Urinary bladder (tissue), 4 donors: ENCODE measurements around the gene SLC9B1. TPM values are rescaled to one million over a fixed set of nuclear protein-coding genes. Genes with fewer than 3 reads are reported as not detected.
A peak's percentile ranks its signal among the peaks of the same experiment; 100 is the strongest.

Source experiments
- DNase-seq: peaks from one replicate; pipeline ENCODE4 v3.0.0-alpha.2; 2015; ENCODE audit errors: extremely low spot score
- H3K27ac ChIP-seq: one replicate; pipeline ENCODE4 v1.5.1; 2013; ENCODE audit warnings: low read depth, mild to moderate bottlenecking, moderate library complexity
- H3K36me3 ChIP-seq: one replicate; pipeline ENCODE4 v1.6.1; 2013; ENCODE audit warnings: mild to moderate bottlenecking, moderate library complexity; ENCODE audit not compliant: insufficient read depth
- H3K4me1 ChIP-seq: one replicate; pipeline ENCODE4 v1.6.1; 2013; ENCODE audit warnings: mild to moderate bottlenecking, moderate library complexity; ENCODE audit not compliant: insufficient read depth
- H3K4me3 ChIP-seq: one replicate; pipeline ENCODE4 v1.5.1; 2013; ENCODE audit warnings: low read depth, low read length
- WGBS: extraction: QIAGEN DNeasy Blood & Tissue Kit; methylation state at CpG from one replicate; pipeline ENCODE4 v1.1.7; 2013; 5-methylcytosine and 5-hydroxymethylcytosine counted together
- polyA plus RNA-seq: library from polyadenylated mRNA; stranded (reverse); fragments of 200-250 nt; gene quantifications from one replicate; pipeline ENCODE4 v1.2.3, GENCODE V29; 2013
- total RNA-seq: library from RNA; depleted of rRNA; stranded (reverse); fragments of >200 nt; gene quantifications from one replicate; pipeline ENCODE4 v1.2.3, GENCODE V29; 2014
- donor health status: healthy with polysubstance abuse.
- donor health status: healthy.

SLC9B1 gene, protein sequence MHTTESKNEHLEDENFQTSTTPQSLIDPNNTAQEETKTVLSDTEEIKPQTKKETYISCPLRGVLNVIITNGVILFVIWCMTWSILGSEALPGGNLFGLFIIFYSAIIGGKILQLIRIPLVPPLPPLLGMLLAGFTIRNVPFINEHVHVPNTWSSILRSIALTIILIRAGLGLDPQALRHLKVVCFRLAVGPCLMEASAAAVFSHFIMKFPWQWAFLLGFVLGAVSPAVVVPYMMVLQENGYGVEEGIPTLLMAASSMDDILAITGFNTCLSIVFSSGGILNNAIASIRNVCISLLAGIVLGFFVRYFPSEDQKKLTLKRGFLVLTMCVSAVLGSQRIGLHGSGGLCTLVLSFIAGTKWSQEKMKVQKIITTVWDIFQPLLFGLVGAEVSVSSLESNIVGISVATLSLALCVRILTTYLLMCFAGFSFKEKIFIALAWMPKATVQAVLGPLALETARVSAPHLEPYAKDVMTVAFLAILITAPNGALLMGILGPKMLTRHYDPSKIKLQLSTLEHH
- total RNA-seq (5.2 TPM), polyA plus RNA-seq (0.61 TPM)

DNA sequence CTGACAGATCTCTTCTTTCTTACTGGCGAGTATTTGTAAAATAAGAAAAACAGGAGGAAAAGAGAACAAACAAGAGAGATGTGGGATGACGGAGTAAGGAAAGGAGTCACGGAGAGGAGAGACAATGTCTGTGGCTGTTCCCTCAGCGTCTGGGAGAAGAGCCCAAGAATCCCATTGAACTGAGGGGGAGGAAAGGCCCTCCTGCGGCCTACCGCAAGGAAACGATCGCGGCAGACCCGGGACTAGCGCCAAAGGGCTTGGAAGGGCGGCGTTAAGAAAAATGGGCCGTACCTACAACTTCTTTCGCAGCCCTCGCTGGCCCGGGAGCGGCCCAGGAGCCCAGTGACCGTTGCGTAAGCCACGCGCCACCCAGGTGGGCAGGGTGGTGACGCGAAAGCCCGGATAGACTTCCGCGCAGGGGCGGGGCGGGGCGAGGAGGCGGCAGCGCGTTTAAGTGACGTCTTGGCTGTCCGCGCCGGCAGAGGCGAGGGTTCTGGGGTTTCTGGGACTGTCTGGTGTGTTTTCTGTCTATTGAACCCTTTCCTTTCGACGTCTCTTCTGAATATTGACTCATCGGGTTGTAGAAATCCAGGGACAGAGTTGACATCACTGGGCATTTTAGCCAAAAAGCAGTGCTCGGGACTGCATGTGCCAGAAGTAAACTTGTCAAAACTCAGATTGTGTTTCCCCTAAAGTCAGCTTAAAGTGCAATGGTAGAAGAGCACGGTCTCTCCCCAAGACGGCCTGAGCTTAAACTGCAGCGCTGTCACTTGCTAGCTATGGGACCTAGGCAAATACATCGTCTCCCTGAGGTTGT lies at the start of gene SLC9B1:
SLC9B1 (minus strand) TSS at position 398 of the 817 bp plus-strand sequence. CDS start 27,994 bp downstream, outside the sequence.
- peak; percentile 88 for DNase-seq
- 2% methylated on average over 46 of the region's 46 CpGs for WGBS
- no peaks in the 10 kb centered on the region for H3K36me3 ChIP-seq
- peak within 1 kb of the TSS; percentile 89 for H3K27ac ChIP-seq
- peak within 1 kb of the TSS; percentile 40 for H3K4me3 ChIP-seq
- H3K4me1 ChIP-seq = no peaks in the 10 kb centered on the region

DNA sequence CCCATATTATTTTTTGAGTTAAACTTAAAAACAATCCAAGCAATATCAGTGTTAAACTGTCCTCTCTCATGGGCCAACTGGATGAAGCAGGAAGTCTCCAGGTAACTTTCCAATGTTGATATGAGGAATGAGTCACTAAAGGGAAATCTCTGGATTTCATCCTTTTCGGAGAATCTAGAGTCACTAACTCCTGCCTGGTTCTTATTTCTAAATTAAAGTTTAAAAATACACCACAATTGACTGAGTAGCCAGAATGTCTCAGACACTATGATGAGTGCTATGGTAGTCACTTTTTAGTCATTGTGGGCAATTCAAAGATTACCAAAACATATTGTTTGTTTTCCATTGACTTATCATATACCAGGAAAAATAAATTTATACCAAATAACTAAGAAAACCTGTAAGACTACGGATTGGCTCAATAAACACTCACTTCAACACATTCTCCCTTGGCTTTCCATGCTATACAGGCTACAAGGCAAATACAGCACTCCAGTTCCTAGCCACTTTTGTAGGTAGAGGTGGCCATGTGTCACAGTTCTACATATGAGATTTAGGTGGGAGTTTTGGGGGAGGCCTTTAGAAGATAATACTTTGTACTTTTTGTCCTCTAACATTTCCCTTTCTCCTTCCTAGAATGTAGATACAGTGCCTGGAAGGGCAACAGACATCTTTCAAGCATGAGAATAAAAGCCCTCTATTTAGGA lies 48.5 kb upstream of the SLC9B1 start:
- DNase-seq = no peak
- Histone ChIP-seq H3K4me3 (no peak overlapping the region), H3K36me3 (no peaks in the 10 kb centered on the region), H3K4me1 (no peaks in the 10 kb centered on the region), H3K27ac (no peak overlapping the region)
- WGBS = 92% methylated on average over 2 of the region's 2 CpGs

DNA sequence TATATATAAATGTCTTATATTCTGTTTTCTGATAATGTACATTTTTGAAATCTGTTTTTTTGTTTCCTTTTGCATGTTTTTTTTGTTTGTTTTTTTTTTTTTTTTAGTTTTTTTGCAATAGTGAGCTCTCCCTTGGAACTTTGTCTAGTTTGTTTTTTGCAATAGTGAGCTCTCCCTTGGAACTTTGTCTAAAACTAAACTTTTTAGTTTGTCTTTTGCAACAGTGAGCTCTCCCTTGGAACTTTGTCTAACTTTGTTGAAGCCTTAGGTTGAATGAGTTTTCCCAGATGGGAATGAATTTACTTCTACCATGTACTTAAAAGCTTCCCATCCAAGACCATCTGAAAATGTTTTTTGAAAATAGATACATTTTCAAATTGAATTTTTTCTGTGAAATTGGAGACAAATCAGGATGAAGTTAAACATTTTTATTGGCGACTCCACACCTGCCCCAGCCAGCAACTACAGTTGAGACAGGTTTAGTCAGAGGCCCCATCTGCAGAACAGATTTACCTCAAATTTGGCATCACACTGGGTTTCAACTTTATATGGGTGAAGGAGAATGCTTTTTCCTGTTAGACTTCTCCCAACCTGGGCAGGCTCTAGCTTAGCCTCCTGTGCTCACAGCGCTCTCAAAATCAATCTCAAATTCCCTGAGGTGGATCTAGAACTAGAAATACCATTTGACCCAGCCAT lies 41.1 kb upstream of the SLC9B1 start:
- Histone ChIP-seq H3K27ac (no peak overlapping the region), H3K36me3 (no peaks in the 10 kb centered on the region), H3K4me1 (no peaks in the 10 kb centered on the region), H3K4me3 (no peak overlapping the region)
- DNase-seq = no peak
- WGBS = 97% methylated on average over 2 of the region's 2 CpGs

DNA sequence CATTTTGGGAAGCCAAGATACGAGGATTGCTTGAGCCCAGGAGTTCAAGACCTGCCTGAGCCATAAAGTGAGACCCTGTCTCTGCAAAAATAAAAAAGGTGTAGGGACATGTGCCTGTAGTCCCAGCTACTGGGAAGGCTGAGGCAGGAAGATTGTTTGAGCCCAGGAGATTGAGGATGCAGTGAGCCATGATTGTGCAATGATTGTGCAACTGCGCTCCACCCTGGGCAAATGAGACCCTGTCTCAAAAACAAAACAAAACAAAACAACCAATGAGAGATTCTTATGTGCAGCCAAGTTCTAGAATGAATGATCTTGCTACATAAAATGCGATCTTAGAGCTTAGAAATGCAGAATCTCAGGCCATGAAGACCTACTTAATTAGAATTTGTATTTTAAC lies 34.5 kb upstream of the SLC9B1 start:
- no peaks in the 10 kb centered on the region for H3K4me1 ChIP-seq
- H3K36me3 ChIP-seq = no peaks in the 10 kb centered on the region
- H3K4me3 ChIP-seq = no peak overlapping the region
- WGBS = 97% methylated on average over 3 of the region's 3 CpGs
- no peak for DNase-seq
- no peak overlapping the region for H3K27ac ChIP-seq

DNA sequence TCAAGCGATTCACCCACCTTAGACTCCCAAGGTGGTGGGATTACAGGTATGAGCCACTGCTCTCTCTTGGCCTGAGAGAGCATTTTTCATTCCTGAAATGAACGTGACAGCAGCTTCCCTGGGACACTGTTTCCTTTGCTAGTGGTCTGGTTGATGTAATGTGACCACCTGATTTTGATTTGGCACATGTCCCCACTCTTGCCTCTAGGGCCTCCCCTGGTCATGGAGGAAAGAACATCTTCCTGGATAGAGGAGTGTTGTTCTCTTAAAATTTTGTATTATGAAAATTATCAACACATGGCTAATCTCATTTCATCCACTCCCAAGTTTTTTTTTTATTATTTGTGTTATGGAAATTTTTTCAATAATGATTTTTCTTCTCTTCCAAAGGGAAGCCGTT lies 33.3 kb upstream of the SLC9B1 start:
- DNase-seq = no peak
- 88% methylated on average over 3 of the region's 3 CpGs for WGBS
- H3K36me3 ChIP-seq = no peaks in the 10 kb centered on the region
- H3K27ac ChIP-seq = no peak overlapping the region
- no peaks in the 10 kb centered on the region for H3K4me1 ChIP-seq
- no peak overlapping the region for H3K4me3 ChIP-seq

DNA sequence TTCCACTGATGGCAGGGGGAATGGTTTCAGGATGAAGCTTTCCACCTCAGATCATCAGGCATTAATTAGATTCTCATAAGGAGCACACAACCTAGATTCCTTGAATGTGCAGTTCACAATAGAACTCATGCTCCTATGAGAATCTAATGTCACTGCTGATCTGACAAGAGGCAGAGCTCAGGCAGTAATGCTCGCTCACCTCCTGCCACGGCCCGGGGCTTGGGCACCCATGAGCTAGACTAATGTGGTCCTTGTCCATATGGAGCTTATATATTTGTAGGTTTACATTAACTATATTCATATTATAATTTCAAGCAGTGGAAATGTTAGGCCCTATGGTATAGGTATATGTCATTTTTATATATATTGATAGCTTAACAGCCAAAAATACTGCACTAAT lies 32.6 kb upstream of the SLC9B1 start:
- Histone ChIP-seq H3K4me1 (no peaks in the 10 kb centered on the region), H3K36me3 (no peaks in the 10 kb centered on the region), H3K4me3 (no peak overlapping the region), H3K27ac (no peak overlapping the region)
- 94% methylated on average over 3 of the region's 3 CpGs for WGBS
- no peak for DNase-seq

DNA sequence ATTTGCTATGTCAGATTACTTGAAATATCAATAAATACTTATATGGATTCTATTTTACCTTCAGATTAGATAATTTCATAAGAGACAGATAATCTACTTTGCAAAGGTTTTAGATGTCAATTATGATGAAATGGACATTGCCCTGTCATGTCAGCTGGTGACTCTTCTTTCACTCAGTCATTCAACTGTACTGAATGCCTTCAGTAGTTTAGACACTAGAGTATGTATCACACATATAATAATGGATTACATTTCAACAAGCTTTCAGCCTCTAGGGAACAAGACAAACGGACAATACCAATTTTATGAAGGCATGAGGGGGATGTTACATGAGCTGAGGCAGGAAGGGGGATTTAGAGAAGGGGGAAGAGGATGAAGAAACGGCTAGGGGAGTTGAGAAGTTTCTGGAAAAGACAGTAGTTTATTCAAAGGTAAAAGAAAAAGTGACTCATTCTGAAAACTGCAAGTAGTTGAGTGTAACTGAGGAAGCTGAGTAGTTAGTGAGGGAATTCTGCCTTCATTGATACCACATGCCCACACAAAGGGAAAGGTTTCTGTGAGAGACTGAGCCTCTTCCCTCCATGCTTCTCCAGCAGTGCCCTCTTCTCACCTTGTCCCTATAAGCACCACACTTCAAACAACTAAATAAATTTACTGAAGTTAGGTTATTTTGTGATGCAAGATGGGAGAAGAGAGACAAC lies 31.4 kb upstream of the SLC9B1 start:
- no peaks in the 10 kb centered on the region for H3K36me3 ChIP-seq
- no peak overlapping the region for H3K27ac ChIP-seq
- no peak overlapping the region for H3K4me3 ChIP-seq
- H3K4me1 ChIP-seq = no peaks in the 10 kb centered on the region
- 42% methylated on average over 2 of the region's 2 CpGs for WGBS
- no peak for DNase-seq

DNA sequence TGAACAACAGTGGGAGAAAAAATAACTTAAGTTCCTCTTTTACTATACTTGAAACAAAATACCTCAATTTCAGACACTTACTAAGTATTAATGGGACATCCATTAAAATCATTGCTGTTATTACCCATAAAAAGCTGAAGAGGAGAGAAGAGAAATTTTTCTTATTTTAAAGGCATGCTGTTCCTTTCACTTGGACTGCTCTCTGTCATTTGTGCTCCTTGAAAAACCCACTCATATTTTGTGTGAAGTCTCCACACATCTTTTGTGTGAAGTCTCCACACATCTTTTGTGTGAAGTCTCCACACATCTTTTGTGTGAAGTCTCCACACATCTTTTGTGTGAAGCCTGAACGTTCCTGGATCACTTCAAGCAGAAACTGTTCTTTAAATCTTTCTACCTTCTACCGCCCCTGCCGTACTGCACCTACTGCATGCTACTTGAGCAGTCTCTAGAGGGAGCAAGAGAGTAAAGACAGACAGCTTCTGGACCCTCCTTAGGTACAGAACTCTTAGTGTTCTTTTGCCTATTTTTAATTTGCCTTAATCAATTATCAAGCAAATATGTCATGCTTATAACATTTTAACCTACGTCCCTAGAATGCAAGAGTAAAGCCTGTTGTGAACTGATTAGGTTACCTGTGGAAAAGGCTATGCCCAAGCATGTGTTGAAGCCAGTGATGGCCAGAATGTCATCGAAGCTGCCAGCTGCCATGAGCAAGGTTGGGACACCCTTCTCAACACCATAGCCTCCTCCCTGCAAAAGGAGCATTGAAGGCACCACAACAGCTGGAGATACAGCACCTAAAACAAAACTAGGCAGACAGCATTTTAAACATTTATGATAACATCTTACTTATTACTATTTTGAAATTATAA lies 27.1 kb upstream of the SLC9B1 start:
- Histone ChIP-seq H3K36me3 (no peaks in the 10 kb centered on the region), H3K4me3 (no peak overlapping the region), H3K27ac (no peak overlapping the region), H3K4me1 (no peaks in the 10 kb centered on the region)
- no peak for DNase-seq
- 49% methylated on average over 5 of the region's 5 CpGs for WGBS

DNA sequence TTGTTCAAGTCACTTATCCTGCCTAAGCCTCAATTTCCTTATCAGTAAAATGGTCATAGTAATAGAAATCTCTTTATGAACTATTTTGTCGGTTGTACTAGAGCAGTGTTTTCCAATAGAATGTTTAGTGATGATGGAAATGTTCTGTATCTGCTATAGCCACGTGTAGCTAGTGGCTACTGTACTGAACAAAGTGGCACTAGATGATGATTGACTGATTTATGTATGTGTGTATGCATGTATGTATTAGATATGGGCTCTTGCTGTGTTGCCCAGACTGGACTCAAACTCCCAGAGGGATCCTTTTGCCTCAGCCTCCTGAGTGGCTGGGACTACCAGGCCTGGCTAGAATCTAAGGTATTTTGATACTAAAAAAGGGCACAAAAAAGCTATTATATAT lies 24.7 kb upstream of the SLC9B1 start:
- no peaks in the 10 kb centered on the region for H3K36me3 ChIP-seq
- WGBS = 86% methylated on average over 2 of the region's 2 CpGs
- no peak overlapping the region for H3K4me3 ChIP-seq
- no peaks in the 10 kb centered on the region for H3K4me1 ChIP-seq
- no peak overlapping the region for H3K27ac ChIP-seq
- no peak for DNase-seq

DNA sequence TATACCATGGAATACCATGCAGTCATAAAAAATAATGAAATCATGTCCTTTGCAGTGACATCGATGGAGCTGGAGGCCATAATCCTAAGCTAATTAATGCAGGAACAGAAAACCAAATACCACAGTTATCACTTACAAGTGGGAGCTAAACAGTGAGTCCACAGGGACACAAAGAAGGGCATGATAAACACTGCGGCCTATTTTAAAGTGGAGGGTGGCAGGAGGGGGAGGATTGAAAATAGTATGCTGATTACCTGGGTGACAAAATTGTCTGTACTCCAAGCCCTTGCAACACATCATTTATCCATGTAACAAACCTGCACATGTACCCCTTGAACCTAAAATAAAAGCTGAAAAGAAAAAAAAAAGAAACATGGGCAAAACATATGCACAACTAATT lies 16.7 kb upstream of the SLC9B1 start:
- Histone ChIP-seq H3K27ac (no peak overlapping the region), H3K4me3 (no peak overlapping the region), H3K36me3 (no peaks in the 10 kb centered on the region), H3K4me1 (no peaks in the 10 kb centered on the region)
- WGBS = 99% methylated on average over 2 of the region's 2 CpGs
- no peak for DNase-seq

DNA sequence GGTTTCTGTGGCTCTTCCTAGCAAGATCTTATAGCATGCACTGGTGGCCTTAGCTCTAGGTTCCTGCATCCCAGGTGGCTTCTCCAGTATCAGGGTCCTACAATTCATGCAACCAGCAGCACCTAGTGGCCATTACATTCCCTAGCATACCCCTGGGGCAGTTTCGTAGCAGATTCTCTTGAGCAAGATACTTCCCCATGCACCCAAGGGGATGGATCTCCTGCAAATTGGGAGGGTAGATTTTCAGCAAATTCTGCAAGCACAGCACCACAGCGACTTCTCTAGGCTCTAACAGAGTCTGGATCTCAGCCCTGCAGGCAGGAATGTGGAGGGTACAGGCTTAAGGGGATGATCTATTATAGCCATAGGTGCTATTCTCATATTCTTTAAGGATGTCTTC lies 13.1 kb upstream of the SLC9B1 start:
- H3K4me3 ChIP-seq = no peak overlapping the region
- WGBS = 63% methylated on average over 2 of the region's 2 CpGs
- no peaks in the 10 kb centered on the region for H3K4me1 ChIP-seq
- H3K36me3 ChIP-seq = no peaks in the 10 kb centered on the region
- DNase-seq = no peak
- H3K27ac ChIP-seq = no peak overlapping the region

DNA sequence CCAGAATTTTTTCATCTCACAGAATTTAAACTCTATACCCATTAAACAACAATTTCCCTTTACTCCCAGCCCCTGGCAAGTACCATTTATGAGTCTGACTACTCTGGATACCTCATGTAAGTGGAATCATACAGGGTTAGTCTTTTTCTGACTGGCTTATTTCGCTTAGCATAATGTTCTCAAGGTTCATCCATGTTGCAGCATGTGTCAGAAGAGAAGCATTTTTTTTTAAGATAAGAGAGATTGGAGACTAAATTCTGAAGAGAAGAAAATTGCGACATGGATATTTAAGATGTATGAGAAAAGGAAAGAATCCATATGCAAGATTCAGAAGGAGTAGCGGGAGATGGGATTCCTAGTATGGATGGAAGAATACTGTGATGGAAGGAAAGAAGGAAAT lies 11.3 kb upstream of the SLC9B1 start:
- no peak for DNase-seq
- no peak overlapping the region for H3K27ac ChIP-seq
- H3K4me3 ChIP-seq = no peak overlapping the region
- H3K4me1 ChIP-seq = no peaks in the 10 kb centered on the region
- peaks cover 2% of the 10 kb centered on the region for H3K36me3 ChIP-seq
- 95% methylated on average over 3 of the region's 3 CpGs for WGBS
